ENCODE results near the gene NTPCR. TPM values are rescaled to one million over a fixed set of nuclear protein-coding genes. Genes with fewer than 3 reads are reported as not detected.

Gene NTPCR
- total and polyA plus RNA-seq, 2 donors (not counting 3 experiments of a cell fraction or from before 2014, with no cell fraction given), result 13.2 to 35.3 TPM

GRCh38 chr1:232924874-232925273 is 25.5 kb upstream of the NTPCR start:
- DNase-seq (ENCODE audit: low read depth, low spot score), result no peak
- ChIA-PET POLR2A (no interaction called here), CTCF (no interaction called here)
- dilution Hi-C loops (cut with MboI; ENCODE audit: extremely low pct_ligation_motif_present, low sequenced_read_pairs), result no loop called here
- Histone ChIP-seq H3K4me1 (ENCODE audit: control insufficient read depth, extremely low read depth, insufficient read depth, low read length) (no peaks in the 10 kb centered on the region), H3K9me1 (replicated peaks; ENCODE audit: control insufficient read depth, extremely low read depth, insufficient read depth, low read length) (no peaks in the 10 kb centered on the region), H3K4me3 (replicated peaks in 1 of 3; ENCODE audit: insufficient read depth in 1 of 3, low read depth in 1 of 3, low read length in 3 of 3) (no peak overlapping the region), H3K36me3 (ENCODE audit: control insufficient read depth in 2 of 2, extremely low read depth in 1 of 2, insufficient read depth in 2 of 2, low read length in 2 of 2) (no peaks in the 10 kb centered on the region), H3K9ac (replicated peaks; ENCODE audit: extremely low read depth, insufficient read depth, low read length) (no peak overlapping the region), H3K9me3 (replicated peaks; ENCODE audit: control insufficient read depth, insufficient read depth, low read length) (no peaks in the 10 kb centered on the region), H3K4me2 (ENCODE audit: insufficient read depth, low read length) (no peak overlapping the region), H3K79me2 (ENCODE audit: control insufficient read depth, insufficient read depth, low read length) (no peaks in the 10 kb centered on the region), H4K20me1 (replicated peaks; ENCODE audit: control insufficient read depth, extremely low read depth, insufficient read depth, low read length) (no peaks in the 10 kb centered on the region), H3K27me3 (ENCODE audit: control insufficient read depth in 2 of 2, insufficient read depth in 2 of 2, low read length in 2 of 2) (no peaks in the 10 kb centered on the region), H3K27ac (ENCODE audit: insufficient read depth, low read depth, low read length) (no peak overlapping the region), H2AFZ (ENCODE audit: low read depth, low read length) (no peak overlapping the region)
- no TSS peak for BruUV-seq (replicated peaks)
- TF ChIP-seq FOS (IDR thresholded peaks at IDR 0.05; ENCODE audit: borderline replicate concordance, insufficient read depth, low read length) (no peak), JUN (IDR thresholded peaks at IDR 0.05; ENCODE audit: borderline replicate concordance, insufficient read depth, insufficient read length, low read depth) (no peak), CTCF (IDR thresholded peaks at IDR 0.05; ENCODE audit: extremely low read depth in 1 of 2, insufficient read depth in 1 of 2, low read depth in 1 of 2, low read length in 2 of 2) (no peak), MYC (IDR thresholded peaks at IDR 0.05; ENCODE audit: low read depth, low read length) (no peak), POLR2A (IDR thresholded peaks at IDR 0.05; ENCODE audit: low read depth, low read length) (no peak), POLR2AphosphoS5 (IDR thresholded peaks at IDR 0.05; ENCODE audit: insufficient read depth, low read depth, low read length) (no peak)
- TF ChIP-seq, protein P1, sequence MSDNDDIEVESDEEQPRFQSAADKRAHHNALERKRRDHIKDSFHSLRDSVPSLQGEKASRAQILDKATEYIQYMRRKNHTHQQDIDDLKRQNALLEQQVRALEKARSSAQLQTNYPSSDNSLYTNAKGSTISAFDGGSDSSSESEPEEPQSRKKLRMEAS (IDR thresholded peaks at IDR 0.05; ENCODE audit: insufficient read depth, insufficient read length), result no peak
- no peak for FAIRE-seq
- intact Hi-C loops (cut with micrococcal nuclease), result no loop called here
